Rectal smooth muscle tissue (tissue), 1 donor: ENCODE data around the gene SMOC1.
"Not testable (repeated sequence)": the region's sequence is repeated elsewhere in the genome, so short reads cannot be mapped to it uniquely, and the experiment has no call there.

Source experiments
- H3K27ac ChIP-seq: one replicate; pipeline ENCODE4 v1.7.0; 2013; ENCODE audit warnings: low read depth, low read length, inconsistent platforms
- H3K27me3 ChIP-seq: one replicate; pipeline ENCODE4 v1.7.0; 2013; ENCODE audit warnings: low read length; ENCODE audit not compliant: control insufficient read depth, insufficient read depth
- H3K36me3 ChIP-seq: one replicate; pipeline ENCODE4 v1.7.0; 2013; ENCODE audit warnings: low read length; ENCODE audit not compliant: control insufficient read depth, insufficient read depth
- H3K4me1 ChIP-seq: one replicate; pipeline ENCODE4 v1.7.0; 2013; ENCODE audit warnings: low read length; ENCODE audit not compliant: control insufficient read depth, insufficient read depth
- H3K4me3 ChIP-seq: one replicate; pipeline ENCODE4 v1.7.0; 2013; ENCODE audit warnings: low read length
- H3K9ac ChIP-seq: one replicate; pipeline ENCODE4 v1.7.0; 2013; ENCODE audit warnings: low read length

SMOC1 gene

GRCh38 chr14:69891422-69891821 lies 12.2 kb downstream of the SMOC1 start:
- no peaks in the 10 kb centered on the region for H3K36me3 ChIP-seq
- H3K9ac ChIP-seq: no peak overlapping the region
- no peak overlapping the region for H3K4me3 ChIP-seq
- no peaks in the 10 kb centered on the region for H3K4me1 ChIP-seq
- peaks cover 1% of the 10 kb centered on the region for H3K27me3 ChIP-seq
- H3K27ac ChIP-seq: no peak overlapping the region

DNA sequence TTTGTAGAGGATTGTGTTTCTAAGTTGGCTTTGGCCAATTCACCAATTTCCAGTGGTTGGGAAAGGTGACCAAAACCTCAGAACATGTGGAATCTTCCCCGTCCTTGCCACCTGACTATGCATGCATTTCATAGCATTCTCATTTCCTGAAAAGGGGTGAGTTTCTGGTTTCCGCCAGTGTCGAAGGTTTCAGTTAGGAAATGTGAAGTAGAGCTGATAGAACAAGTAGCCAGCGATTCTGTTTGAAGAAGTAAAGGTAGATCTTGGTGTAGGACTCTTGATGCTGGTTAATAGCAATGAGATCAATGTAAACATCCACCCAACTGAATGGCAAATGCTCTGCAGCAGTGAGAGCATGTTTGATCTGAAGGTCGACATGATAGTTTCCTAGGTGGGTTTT lies 15.9 kb downstream of the SMOC1 start:
- Histone ChIP-seq H3K4me1 (no peaks in the 10 kb centered on the region), H3K27ac (no peak overlapping the region), H3K36me3 (no peaks in the 10 kb centered on the region), H3K4me3 (no peak overlapping the region), H3K27me3 (no peaks in the 10 kb centered on the region), H3K9ac (no peak overlapping the region)

- Histone ChIP-seq H3K27me3 (no peaks in the 10 kb centered on the region), H3K4me3 (no peak overlapping the region), H3K27ac (no peak overlapping the region), H3K4me1 (no peaks in the 10 kb centered on the region), H3K9ac (no peak overlapping the region), H3K36me3 (no peaks in the 10 kb centered on the region)
These were observed 16.9 kb downstream of the SMOC1 start for GRCh38 chr14:69896080-69896479.

DNA sequence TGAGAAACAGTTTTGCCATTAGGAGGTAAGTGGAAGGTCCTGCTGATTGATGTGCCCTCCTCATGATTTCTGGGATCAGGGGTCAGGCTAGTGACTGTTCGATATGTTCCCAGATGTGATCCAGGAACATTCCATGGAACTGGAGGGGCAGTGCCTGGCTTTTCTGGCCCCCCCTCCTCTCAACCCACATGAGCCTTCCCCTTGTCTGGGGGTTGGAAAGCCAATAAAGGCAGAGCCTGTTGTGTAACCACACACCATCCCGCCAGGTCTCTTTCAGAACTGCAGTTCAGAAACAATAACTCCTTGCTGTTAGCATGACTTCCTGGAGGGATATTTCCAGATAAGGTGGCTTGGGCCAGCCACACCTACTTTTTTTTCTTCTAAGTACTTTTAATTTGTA lies 17.8 kb downstream of the SMOC1 start:
- Histone ChIP-seq H3K27ac (no peak overlapping the region), H3K9ac (no peak overlapping the region), H3K4me3 (no peak overlapping the region), H3K36me3 (no peaks in the 10 kb centered on the region), H3K4me1 (no peaks in the 10 kb centered on the region), H3K27me3 (no peaks in the 10 kb centered on the region)

GRCh38 chr14:69900603-69901002 lies 21.4 kb downstream of the SMOC1 start:
- no peaks in the 10 kb centered on the region for H3K36me3 ChIP-seq

DNA sequence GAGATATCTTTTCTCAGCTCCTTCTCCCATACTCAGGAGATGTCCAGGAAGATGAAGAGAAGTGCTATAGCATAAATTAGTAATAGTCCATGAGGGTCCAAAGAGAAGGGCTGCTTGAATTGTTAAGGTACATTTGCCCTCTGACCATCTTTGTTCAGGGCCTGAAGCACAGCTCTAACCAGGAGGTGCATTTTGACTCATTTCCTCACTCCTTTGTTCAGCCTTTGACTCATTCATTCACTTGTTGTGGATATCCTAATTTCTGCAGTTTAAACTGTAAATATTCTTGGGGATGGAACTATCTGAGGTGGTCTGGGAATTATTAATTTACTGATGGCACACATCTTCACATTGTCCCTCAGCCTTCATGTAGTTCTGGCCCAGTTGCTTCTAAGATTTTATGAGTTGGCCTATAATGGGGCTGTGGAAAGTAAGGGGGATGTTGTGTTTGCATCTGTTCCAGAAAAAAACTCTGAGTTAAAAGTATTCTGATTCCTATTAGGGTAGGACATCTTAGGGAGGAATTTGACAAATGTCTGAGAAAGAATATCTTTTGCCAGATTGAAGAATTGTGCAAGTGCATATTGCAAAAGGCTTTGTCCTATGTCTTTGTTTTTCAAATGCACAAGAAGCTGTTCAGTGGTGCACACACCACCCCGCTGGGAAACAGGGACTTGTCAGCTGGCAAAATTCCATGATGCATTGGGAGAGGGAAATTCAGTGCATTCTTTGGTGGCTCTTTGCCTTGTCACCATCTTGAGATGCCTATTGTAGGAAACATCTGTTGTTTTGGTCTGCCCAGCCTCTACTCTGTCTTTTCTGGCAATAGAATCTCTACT lies 22.1 kb downstream of the SMOC1 start:
- Histone ChIP-seq H3K4me1 (no peaks in the 10 kb centered on the region), H3K4me3 (no peak overlapping the region), H3K27ac (no peak overlapping the region), H3K36me3 (no peaks in the 10 kb centered on the region), H3K27me3 (no peaks in the 10 kb centered on the region), H3K9ac (no peak overlapping the region)

More at GRCh38 chr14:69900603-69901002, 21.4 kb downstream of the SMOC1 start:
- Histone ChIP-seq H3K4me3 (no peak overlapping the region), H3K4me1 (no peaks in the 10 kb centered on the region), H3K27me3 (no peaks in the 10 kb centered on the region), H3K27ac (no peak overlapping the region), H3K9ac (no peak overlapping the region)

GRCh38 chr14:69903046-69903445 lies 23.8 kb downstream of the SMOC1 start:
- not testable (repeated sequence) for H3K36me3 ChIP-seq, H3K4me1 ChIP-seq, H3K9ac ChIP-seq

DNA sequence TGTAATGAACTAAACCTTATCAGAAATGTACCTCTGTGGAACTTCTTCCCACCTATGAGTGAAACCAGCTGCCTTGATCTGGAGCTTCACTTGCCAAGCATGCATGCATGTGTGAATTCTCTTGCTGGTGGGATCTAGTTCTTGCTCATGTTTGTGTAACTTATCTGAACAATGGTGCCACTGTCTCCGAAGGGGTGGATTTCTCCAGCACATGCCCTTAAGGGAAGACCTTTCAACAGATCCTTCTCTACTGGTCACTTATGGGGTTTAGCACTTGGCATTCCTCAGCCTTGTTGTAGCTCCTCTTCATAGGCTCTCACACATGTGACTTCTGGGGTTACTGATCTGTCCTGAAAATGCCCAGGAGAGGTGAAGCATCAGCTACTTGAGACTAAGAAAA lies 25.0 kb downstream of the SMOC1 start:
- no peak overlapping the region for H3K9ac ChIP-seq
- H3K27ac ChIP-seq: no peak overlapping the region
- H3K4me1 ChIP-seq: no peaks in the 10 kb centered on the region
- no peaks in the 10 kb centered on the region for H3K27me3 ChIP-seq
- H3K4me3 ChIP-seq: no peak overlapping the region
- H3K36me3 ChIP-seq: no peaks in the 10 kb centered on the region

More at GRCh38 chr14:69903046-69903445, 23.8 kb downstream of the SMOC1 start:
- H3K27me3 ChIP-seq, H3K4me3 ChIP-seq, H3K27ac ChIP-seq: not testable (repeated sequence)

- Histone ChIP-seq H3K27ac (no peak overlapping the region), H3K9ac (no peak overlapping the region), H3K27me3 (no peaks in the 10 kb centered on the region), H3K4me3 (no peak overlapping the region), H3K4me1 (no peaks in the 10 kb centered on the region), H3K36me3 (no peaks in the 10 kb centered on the region)
These were observed 27.0 kb downstream of the SMOC1 start for GRCh38 chr14:69906201-69906600.

DNA sequence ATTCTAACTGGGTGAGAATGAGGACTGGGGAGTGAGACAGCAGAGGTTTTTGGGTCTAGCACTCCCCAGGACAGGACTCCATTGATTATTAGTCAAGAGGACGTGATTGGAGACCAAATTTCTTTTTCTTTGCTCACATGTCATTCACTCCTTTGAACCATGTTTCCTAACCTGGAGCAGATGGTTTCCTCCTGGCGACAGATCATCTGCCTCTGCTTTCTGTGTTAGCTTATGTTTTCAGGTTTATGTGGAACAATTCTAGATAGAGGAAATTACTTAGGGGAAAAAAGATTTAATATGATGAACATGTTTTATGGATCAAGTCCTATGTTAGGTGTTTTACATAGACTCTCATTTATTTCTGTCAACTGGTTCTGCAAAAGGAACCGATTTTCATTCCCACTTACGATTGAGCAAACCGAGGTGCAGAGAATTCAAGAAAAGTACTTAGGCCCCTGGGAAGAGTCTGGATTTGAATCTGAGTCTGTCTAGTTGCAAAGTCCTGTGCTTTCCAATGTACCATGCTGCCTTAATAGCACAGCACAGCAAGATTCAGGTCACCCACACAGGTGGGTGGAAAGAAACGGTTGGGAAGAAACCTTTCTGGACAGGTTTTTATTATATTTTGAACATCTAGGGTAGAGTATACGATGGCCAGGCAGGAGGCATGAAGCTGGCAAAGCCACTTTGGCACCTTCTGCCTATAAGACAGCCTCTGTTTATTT lies 30.8 kb downstream of the SMOC1 start:
- Histone ChIP-seq H3K4me1 (no peaks in the 10 kb centered on the region), H3K27ac (no peak overlapping the region), H3K36me3 (no peaks in the 10 kb centered on the region), H3K4me3 (no peak overlapping the region), H3K27me3 (no peaks in the 10 kb centered on the region), H3K9ac (no peak overlapping the region)

DNA sequence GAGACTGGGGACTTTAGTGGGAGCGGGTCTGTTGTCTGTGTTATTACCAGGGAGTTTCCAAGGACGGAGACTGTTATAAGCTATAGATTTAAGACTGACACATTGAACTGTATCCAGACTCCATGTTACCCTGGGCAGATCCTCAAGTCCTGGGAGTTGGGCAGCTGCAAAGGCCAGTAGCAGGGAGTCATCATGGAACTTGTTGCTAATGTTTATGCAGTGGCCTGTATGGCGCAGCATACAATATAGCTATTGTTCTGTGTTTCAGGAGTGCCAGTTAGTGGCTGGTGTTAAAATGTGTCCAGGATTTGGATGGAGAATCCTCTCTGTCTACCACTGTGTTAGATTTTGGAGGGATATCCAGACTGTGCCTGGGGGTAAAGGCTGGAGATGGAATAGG lies 31.7 kb downstream of the SMOC1 start:
- H3K9ac ChIP-seq: no peak overlapping the region
- H3K4me3 ChIP-seq: no peak overlapping the region
- H3K27me3 ChIP-seq: no peaks in the 10 kb centered on the region
- H3K36me3 ChIP-seq: no peaks in the 10 kb centered on the region
- H3K27ac ChIP-seq: no peak overlapping the region
- no peaks in the 10 kb centered on the region for H3K4me1 ChIP-seq

DNA sequence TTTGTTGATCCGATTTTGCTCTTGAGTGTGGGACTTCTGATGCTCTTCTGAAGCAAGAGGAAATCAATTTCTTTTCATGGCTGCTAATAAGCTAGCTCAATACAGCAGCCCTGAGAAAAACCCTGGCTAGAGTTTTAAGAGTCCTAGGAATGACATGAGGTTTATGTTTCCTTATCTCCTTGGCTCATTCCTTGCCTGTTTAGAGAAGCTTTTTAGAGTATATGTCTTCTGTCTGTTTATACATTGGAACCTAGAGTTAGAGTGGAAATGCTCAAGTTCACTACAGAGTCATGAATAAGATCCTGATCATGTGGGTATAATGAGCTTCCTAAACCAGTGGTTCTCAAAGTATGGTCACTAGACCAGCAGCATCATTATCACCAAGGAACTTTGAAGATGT lies 34.5 kb downstream of the SMOC1 start:
- H3K9ac ChIP-seq: no peak overlapping the region
- H3K36me3 ChIP-seq: no peaks in the 10 kb centered on the region
- H3K4me1 ChIP-seq: no peaks in the 10 kb centered on the region
- H3K27ac ChIP-seq: no peak overlapping the region
- H3K4me3 ChIP-seq: no peak overlapping the region
- no peaks in the 10 kb centered on the region for H3K27me3 ChIP-seq

DNA sequence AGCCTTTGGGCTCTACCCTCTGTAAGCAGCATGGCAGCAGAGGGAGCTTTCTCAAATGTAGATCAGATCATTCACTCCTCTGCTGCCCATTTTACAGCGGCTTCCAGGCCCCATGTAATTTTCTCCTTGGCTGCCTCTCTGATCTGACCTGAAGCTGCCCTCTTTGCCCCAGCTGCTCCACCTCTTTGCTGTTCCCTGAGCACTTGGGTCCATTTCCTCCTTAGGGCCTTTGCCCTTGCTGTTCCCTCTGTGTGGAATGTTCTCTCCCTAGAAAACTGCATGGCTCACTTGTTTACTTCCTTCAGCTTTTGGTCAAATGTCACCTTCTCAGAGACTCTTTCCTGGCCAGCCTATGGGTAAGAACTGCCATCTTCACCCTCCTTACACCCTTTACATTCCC lies 37.2 kb downstream of the SMOC1 start:
- H3K4me1 ChIP-seq: no peaks in the 10 kb centered on the region
- H3K36me3 ChIP-seq: no peaks in the 10 kb centered on the region
- H3K9ac ChIP-seq: no peak overlapping the region
- H3K27ac ChIP-seq: no peak overlapping the region
- no peaks in the 10 kb centered on the region for H3K27me3 ChIP-seq
- no peak overlapping the region for H3K4me3 ChIP-seq
